IPS DF 6.9 (cell line): Measurements from ENCODE around the gene SART3.

ENCODE experiments used
- DNase-seq: peaks from one replicate; pipeline ENCODE4 v3.0.0-alpha.2; 2013; ENCODE audit warnings: low read depth, low spot score
- H3K27ac ChIP-seq: one replicate; pipeline ENCODE4 v1.5.1; 2013; ENCODE audit warnings: low read length, control low read depth
- H3K27me3 ChIP-seq: 2 replicates; pipeline ENCODE4 v1.6.1; 2013; ENCODE audit warnings: mild to moderate bottlenecking, low read length; ENCODE audit not compliant: control insufficient read depth, insufficient read depth
- H3K36me3 ChIP-seq: 2 replicates; pipeline ENCODE4 v1.6.1; 2013; ENCODE audit warnings: low read length; ENCODE audit not compliant: control insufficient read depth, insufficient read depth
- H3K4me1 ChIP-seq: 2 replicates; pipeline ENCODE4 v1.6.1; 2013; ENCODE audit warnings: low read length; ENCODE audit not compliant: control insufficient read depth, insufficient read depth
- H3K4me3 ChIP-seq: 2 replicates; pipeline ENCODE4 v1.5.1; 2013; ENCODE audit warnings: mild to moderate bottlenecking, low read length
- H3K9me3 ChIP-seq: 2 replicates; pipeline ENCODE4 v1.6.1; 2013; ENCODE audit warnings: low read length, inconsistent platforms; ENCODE audit not compliant: control insufficient read depth, insufficient read depth
- WGBS: extraction: QIAGEN DNeasy Blood & Tissue Kit; methylation state at CpG from one replicate; pipeline ENCODE4 v1.1.7; 2013; ENCODE audit warnings: mixed read lengths, missing lambda C conversion rate; ENCODE audit not compliant: insufficient read length, insufficient coverage; 5-methylcytosine and 5-hydroxymethylcytosine counted together

Gene SART3

GRCh38 chr12:108473400-108474055 lies 87.4 kb downstream of the SART3 start:
- no peak for DNase-seq
- Histone ChIP-seq H3K36me3 (no peaks in the 10 kb centered on the region), H3K9me3 (no peaks in the 10 kb centered on the region), H3K4me1 (no peaks in the 10 kb centered on the region), H3K27me3 (no peaks in the 10 kb centered on the region), H3K4me3 (no peak overlapping the region), H3K27ac (no peak overlapping the region)
- no CpG with 5 or more reads among the region's 5 CpGs for WGBS
